CD8-positive, alpha-beta memory T cell (primary cell): ENCODE measurements around the gene TIAM1. TPM values are rescaled to one million over a fixed set of nuclear protein-coding genes. Genes with fewer than 3 reads are reported as not detected.
A peak's percentile ranks its signal among the peaks of the same experiment; 100 is the strongest.

Experiments
- CTCF ChIA-PET: fragments of 350-600 bp; sonication (Branson Sonifier 250); formaldehyde crosslinking; loops from one replicate; lab custom pipeline; 2021; ENCODE audit warnings: antibody characterized with exemption; lab: Charles Lee
- POLR2A ChIA-PET: fragments of 350-600 bp; sonication (Branson Sonifier 250); formaldehyde crosslinking; loops from one replicate; lab custom pipeline; 2021; ENCODE audit warnings: antibody characterized with exemption; lab: Charles Lee
- DNase-seq, 5 donors: peaks; one replicate each; pipeline versions ENCODE4 v3.0.0 to v3.0.0-alpha.2; 2020 to 2022; ENCODE audit warnings: mixed read lengths in 1 of 5
- H3K27ac ChIP-seq: one replicate; pipeline ENCODE4 v1.7.0; 2013; ENCODE audit warnings: low read depth, mild to moderate bottlenecking, low read length, moderate library complexity
- H3K27me3 ChIP-seq: 2 replicates; pipeline ENCODE4 v1.7.0; 2013; ENCODE audit warnings: low read length, mild to moderate bottlenecking; ENCODE audit not compliant: insufficient read depth, poor library complexity, severe bottlenecking
- H3K36me3 ChIP-seq: 2 replicates; pipeline ENCODE4 v1.7.0; 2013; ENCODE audit warnings: mild to moderate bottlenecking, low read length, moderate library complexity; ENCODE audit not compliant: insufficient read depth
- H3K4me1 ChIP-seq: 2 replicates; pipeline ENCODE4 v1.7.0; 2013; ENCODE audit warnings: mild to moderate bottlenecking, low read length, moderate library complexity; ENCODE audit not compliant: insufficient read depth
- H3K4me3 ChIP-seq: 2 replicates; pipeline ENCODE4 v1.7.0; 2013; ENCODE audit warnings: mild to moderate bottlenecking, low read length
- H3K9me3 ChIP-seq: 2 replicates; pipeline ENCODE4 v1.7.0; 2013; ENCODE audit warnings: mild to moderate bottlenecking, low read length
- H3K27ac Mint-ChIP-seq, 8 donors: one replicate each; pipeline ENCODE4 v1.8.0; 2020 to 2021; ENCODE audit warnings: mixed read lengths in 8 of 8, mild to moderate bottlenecking in 6 of 8, inconsistent platforms in 3 of 8, moderate library complexity in 3 of 8
- H3K27me3 Mint-ChIP-seq, 2 donors: one replicate each; pipeline ENCODE4 v1.8.0; 2020 to 2021; ENCODE audit warnings: mixed read lengths in 2 of 2, mild to moderate bottlenecking in 1 of 2, moderate library complexity in 1 of 2
- H3K36me3 Mint-ChIP-seq, 3 donors: one replicate each; pipeline ENCODE4 v1.8.0; 2020 to 2021; ENCODE audit warnings: mixed read lengths in 3 of 3, inconsistent platforms in 1 of 3, mild to moderate bottlenecking in 1 of 3
- H3K4me1 Mint-ChIP-seq, 3 donors: one replicate each; pipeline ENCODE4 v1.8.0; 2020 to 2021; ENCODE audit warnings: mixed read lengths in 3 of 3, inconsistent platforms in 1 of 3, mild to moderate bottlenecking in 1 of 3
- H3K4me3 Mint-ChIP-seq, 7 donors: one replicate each; pipeline ENCODE4 v1.8.0; 2020 to 2021; ENCODE audit warnings: mixed read lengths in 7 of 7, mild to moderate bottlenecking in 6 of 7, moderate library complexity in 4 of 7, inconsistent platforms in 2 of 7
- H3K9me3 Mint-ChIP-seq, 5 donors: one replicate each; pipeline ENCODE4 v1.8.0; 2020 to 2022; ENCODE audit warnings: mixed read lengths in 5 of 5, mild to moderate bottlenecking in 3 of 5, moderate library complexity in 2 of 5, inconsistent platforms in 1 of 5
- polyA plus RNA-seq: library from polyadenylated mRNA; unstranded; fragments of 300-500 nt; fragmentation: Illumina TruSeq; gene quantifications from one replicate; pipeline ENCODE4 v1.2.3, GENCODE V29; 2021
- total RNA-seq, 2 experiments: library from RNA; stranded (reverse); gene quantifications; one replicate each; pipeline ENCODE4 v1.2.3, GENCODE V29; 2021

The TIAM1 gene
- total and polyA plus RNA-seq, 3 experiments from 2014 or later = 6.3 to 37.4 (median 37.3) TPM

DNA sequence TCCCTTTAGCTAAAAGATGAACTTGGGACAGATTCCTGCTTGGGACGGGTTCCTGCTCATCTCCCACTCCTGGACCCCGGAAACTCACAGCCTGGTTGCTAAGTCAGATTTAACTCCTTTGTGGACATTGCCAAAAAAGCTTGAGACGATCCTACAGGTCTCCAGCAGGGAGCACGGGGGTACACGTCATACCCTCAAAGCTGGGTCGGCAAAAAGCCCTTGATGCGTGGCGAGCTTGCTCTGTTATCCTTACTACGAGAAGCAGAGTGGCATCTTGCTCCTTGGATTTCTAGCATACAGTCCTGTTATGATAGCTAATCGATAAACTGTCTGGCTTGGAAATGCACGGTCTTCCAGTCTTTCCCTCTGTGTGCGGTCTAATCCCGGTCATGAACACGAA, 244.9 kb downstream of the TIAM1 start:
- Mint-ChIP-seq H3K4me3 (peak overlapping the region in 6 of 7 donors; percentile 7 to 64 (median 22)), H3K36me3 (peaks cover 0 to 7% (median 1%) of the 10 kb centered on the region in 3 donors), H3K4me1 (peaks cover 17 to 33% (median 26%) of the 10 kb centered on the region in 3 donors), H3K9me3 (peaks cover 2 to 7% (median 5%) of the 10 kb centered on the region in 5 donors), H3K27ac (peak overlapping the region in 1 of 8 donors; percentile 39), H3K27me3 (peaks cover 14 to 24% of the 10 kb centered on the region in 2 donors)
- Histone ChIP-seq H3K27me3 (no peaks in the 10 kb centered on the region), H3K9me3 (no peaks in the 10 kb centered on the region), H3K4me3 (no peak overlapping the region), H3K36me3 (no peaks in the 10 kb centered on the region), H3K27ac (no peak overlapping the region), H3K4me1 (peaks cover 20% of the 10 kb centered on the region)
- ChIA-PET CTCF (interaction anchor here (0.7 to 5.3 kb wide), 10 partner anchors 9 to 489 kb away, joined by 3 to 47 read pairs (median 4); no protein-coding TSS in a partner anchor), POLR2A (no interaction called here)
- DNase-seq = no peak

DNA sequence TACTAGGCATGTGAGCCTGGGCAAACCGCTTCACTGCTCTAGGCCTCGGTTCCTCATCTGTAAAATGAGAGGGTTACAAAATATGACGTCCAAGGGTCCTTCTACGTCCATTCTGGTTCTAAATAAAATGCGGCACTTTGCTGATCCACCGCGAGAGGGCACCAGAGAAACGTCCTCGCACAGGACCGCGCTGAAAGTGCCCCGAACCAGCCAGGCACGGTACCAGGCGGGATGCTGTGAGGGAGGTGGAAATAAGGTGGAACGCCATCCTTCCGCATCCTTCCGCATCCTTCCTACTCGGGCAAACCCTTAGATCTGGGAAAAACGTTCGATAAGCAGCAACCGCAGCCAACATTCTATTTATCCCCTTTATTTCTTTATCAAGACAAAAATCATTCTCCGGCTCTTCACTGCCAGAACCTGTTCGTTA, 245.5 kb downstream of the TIAM1 start:
- H3K36me3 ChIP-seq = no peaks in the 10 kb centered on the region
- DNase-seq = peak; percentile 34 to 69 (median 60)
- no peaks in the 10 kb centered on the region for H3K9me3 ChIP-seq
- Mint-ChIP-seq H3K4me1 (peaks cover 17 to 28% (median 24%) of the 10 kb centered on the region in 3 donors), H3K9me3 (peaks cover 2 to 7% (median 5%) of the 10 kb centered on the region in 5 donors), H3K27ac (peak overlapping the region in 2 of 8 donors; percentile 21 to 39), H3K4me3 (peak overlapping the region in 4 of 7 donors; percentile 19 to 68 (median 42)), H3K36me3 (peaks cover 0 to 7% (median 1%) of the 10 kb centered on the region in 3 donors), H3K27me3 (peaks cover 15 to 29% of the 10 kb centered on the region in 2 donors)
- H3K4me3 ChIP-seq = no peak overlapping the region
- H3K4me1 ChIP-seq = peaks cover 17% of the 10 kb centered on the region
- ChIA-PET CTCF (interaction anchor here (0.7 to 5.3 kb wide), 10 partner anchors 9 to 506 kb away, joined by 3 to 47 read pairs (median 4); no protein-coding TSS in a partner anchor), POLR2A (no interaction called here)
- H3K27me3 ChIP-seq = no peaks in the 10 kb centered on the region
- H3K27ac ChIP-seq = no peak overlapping the region

DNA sequence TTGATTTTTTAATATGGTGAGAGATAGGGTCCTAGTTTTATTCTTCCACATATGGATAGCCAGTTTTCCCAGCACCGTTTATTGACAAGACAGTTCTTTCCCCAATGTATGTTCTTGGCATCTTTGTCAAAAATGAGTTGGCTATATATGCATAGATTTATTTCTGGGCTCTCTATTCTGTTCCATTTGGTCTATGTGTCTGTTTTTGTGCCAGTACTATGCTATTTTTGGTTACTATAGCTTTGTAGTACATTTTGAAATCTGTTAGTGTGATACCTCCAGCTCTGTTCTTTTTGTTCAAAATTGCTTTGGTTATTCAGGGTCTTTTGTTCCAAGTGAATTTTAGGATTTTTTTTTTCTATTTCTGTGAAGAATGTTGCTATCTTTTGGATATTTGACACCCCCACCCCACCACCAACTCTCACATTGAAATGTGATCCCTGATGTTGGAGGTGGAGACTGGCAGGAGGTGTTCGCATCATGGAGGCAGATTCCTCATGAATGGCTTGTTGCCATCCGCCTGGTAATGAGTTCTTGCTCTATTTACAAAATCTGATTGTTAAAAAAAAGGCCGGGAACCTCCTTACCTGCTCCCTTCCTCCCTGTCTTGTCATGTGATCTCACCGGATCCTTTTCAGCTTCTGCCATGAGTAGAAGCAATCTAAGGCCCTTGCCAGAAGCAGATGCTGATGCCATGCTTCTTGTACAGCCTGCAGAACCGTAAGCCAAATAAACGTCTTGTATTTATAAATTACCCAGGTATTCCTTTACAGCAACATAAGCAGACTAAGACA, 251.0 kb downstream of the TIAM1 start:
- H3K27me3 Mint-ChIP-seq = peaks cover 3 to 27% of the 10 kb centered on the region in 2 donors
- peaks cover 2 to 7% (median 5%) of the 10 kb centered on the region in 5 donors for H3K9me3 Mint-ChIP-seq
- Histone ChIP-seq H3K27me3 (no peaks in the 10 kb centered on the region), H3K27ac (no peak overlapping the region), H3K36me3 (no peaks in the 10 kb centered on the region), H3K4me1 (no peaks in the 10 kb centered on the region), H3K9me3 (no peaks in the 10 kb centered on the region), H3K4me3 (no peak overlapping the region)
- POLR2A ChIA-PET = no interaction called here
- DNase-seq = no peak
- peak overlapping the region in 1 of 8 donors; percentile 60 for H3K27ac Mint-ChIP-seq
- CTCF ChIA-PET = interaction anchor here (0.8 kb wide), 1 partner anchor 260 kb away, joined by 3 read pairs; no protein-coding TSS in a partner anchor
- peaks cover 0 to under 1% (median 0%) of the 10 kb centered on the region in 3 donors for H3K4me1 Mint-ChIP-seq
- H3K4me3 Mint-ChIP-seq = no peak overlapping the region
- peaks cover 0 to 7% (median 1%) of the 10 kb centered on the region in 3 donors for H3K36me3 Mint-ChIP-seq

DNA sequence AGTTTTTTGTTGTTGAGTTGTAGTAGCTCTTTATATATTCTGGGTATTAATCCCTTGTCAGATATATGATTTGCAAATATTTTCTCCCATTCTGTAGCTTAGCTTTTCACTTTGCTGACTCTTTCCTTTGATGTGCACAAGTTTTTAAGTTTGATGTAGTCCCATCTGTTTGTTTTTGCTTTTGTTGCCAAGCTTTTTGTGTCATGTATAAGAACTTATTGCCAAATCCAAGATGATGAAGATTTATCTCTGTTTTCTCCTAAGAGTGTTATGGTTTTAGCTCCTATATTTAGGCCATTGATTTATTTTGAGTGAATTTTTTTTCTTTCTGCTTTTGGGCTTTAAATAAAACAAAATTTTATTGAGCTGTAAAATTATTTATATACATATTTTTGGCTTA, 253.7 kb downstream of the TIAM1 start:
- Mint-ChIP-seq H3K27me3 (peaks cover 5 to 30% of the 10 kb centered on the region in 2 donors), H3K36me3 (peaks cover 0 to 6% (median 0%) of the 10 kb centered on the region in 3 donors), H3K4me3 (no peak overlapping the region), H3K4me1 (peaks cover 2 to 9% (median 7%) of the 10 kb centered on the region in 3 donors), H3K9me3 (peaks cover 2 to 7% (median 5%) of the 10 kb centered on the region in 5 donors), H3K27ac (no peak overlapping the region)
- Histone ChIP-seq H3K27ac (no peak overlapping the region), H3K36me3 (no peaks in the 10 kb centered on the region), H3K4me3 (no peak overlapping the region), H3K4me1 (no peaks in the 10 kb centered on the region), H3K27me3 (no peaks in the 10 kb centered on the region), H3K9me3 (no peaks in the 10 kb centered on the region)
- DNase-seq = no peak
- CTCF ChIA-PET = no interaction called here
- POLR2A ChIA-PET = no interaction called here

DNA sequence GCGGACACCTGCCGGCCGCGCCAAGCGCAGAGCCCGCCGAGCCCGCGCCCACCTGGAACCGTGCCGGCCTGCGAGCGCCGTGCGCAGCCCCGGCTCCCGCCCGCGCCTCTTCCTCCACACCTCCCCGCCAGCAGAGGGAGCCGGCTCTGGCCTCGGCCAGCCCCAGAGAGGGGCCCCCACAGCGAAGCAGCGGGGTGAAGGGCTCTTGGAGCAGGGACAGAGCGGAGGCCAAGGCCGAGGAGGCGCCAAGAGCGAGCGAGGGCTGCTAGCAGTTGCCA, 255.6 kb downstream of the TIAM1 start:
- Mint-ChIP-seq H3K4me3 (no peak overlapping the region), H3K27me3 (peaks cover 2 to 19% of the 10 kb centered on the region in 2 donors), H3K36me3 (no peaks in the 10 kb centered on the region), H3K27ac (no peak overlapping the region), H3K9me3 (peaks cover 0 to 1% (median 0%) of the 10 kb centered on the region in 5 donors), H3K4me1 (peaks cover 2 to 9% (median 7%) of the 10 kb centered on the region in 3 donors)
- H3K9me3 ChIP-seq = no peaks in the 10 kb centered on the region
- H3K36me3 ChIP-seq = no peaks in the 10 kb centered on the region
- no peaks in the 10 kb centered on the region for H3K4me1 ChIP-seq
- POLR2A ChIA-PET = no interaction called here
- H3K27me3 ChIP-seq = no peaks in the 10 kb centered on the region
- CTCF ChIA-PET = interaction anchor here (1.7 kb wide), 1 partner anchor 257 kb away, joined by 7 read pairs; no protein-coding TSS in a partner anchor
- DNase-seq = no peak
- H3K4me3 ChIP-seq = no peak overlapping the region
- H3K27ac ChIP-seq = no peak overlapping the region

DNA sequence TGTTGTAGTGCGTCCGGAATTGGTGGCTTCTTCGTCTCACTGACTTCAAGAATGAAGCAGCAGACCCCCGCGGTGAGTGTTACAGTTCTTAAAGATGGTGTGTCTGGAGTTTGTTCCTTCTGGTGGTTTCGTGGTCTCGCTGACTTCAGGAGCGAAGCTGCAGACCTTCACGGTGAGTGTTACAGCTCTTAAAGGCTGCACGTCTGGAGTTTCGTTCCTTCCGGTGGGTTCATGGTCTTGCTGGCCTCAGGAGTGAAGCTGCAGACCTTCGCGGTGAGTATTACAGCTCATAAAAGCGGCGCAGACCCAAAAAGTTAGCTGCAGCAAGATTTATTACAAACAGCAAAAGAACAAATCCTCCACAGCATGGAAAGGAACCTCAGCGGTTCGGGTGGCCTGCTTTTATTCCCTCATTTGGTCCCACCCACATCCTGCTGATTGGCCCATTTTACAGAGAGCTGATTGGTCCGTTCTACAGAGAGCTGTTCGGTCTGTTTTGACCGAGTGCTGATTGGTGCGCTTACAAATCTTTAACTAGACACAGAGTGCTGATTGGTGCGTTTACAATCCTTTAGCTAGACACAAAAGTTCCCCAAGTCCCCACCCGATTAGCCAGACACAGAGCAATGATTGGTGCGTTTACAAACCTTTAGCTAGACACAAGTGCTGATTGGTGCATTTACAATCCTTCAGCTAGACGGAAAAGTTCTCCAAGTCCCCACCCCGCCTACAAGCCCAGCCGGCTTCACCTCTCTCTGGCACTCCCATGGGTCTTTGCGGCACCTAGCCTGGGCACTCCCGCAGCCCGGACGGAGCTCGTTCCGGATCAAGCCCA, 256.2 kb downstream of the TIAM1 start:
- H3K36me3 Mint-ChIP-seq = no peaks in the 10 kb centered on the region
- CTCF ChIA-PET = interaction anchor here (0.6 to 1.7 kb wide), 4 partner anchors 255 to 1705 kb away, joined by 3 to 7 read pairs (median 5); no protein-coding TSS in a partner anchor
- Histone ChIP-seq H3K4me1 (no peaks in the 10 kb centered on the region), H3K9me3 (no peaks in the 10 kb centered on the region), H3K27me3 (no peaks in the 10 kb centered on the region), H3K4me3 (no peak overlapping the region), H3K27ac (no peak overlapping the region), H3K36me3 (no peaks in the 10 kb centered on the region)
- peaks cover 2 to 19% of the 10 kb centered on the region in 2 donors for H3K27me3 Mint-ChIP-seq
- H3K4me1 Mint-ChIP-seq = peaks cover 2 to 9% (median 7%) of the 10 kb centered on the region in 3 donors
- POLR2A ChIA-PET = no interaction called here
- peak overlapping the region in 1 of 7 donors; percentile 11 for H3K4me3 Mint-ChIP-seq
- peaks cover 0 to 1% (median 0%) of the 10 kb centered on the region in 5 donors for H3K9me3 Mint-ChIP-seq
- no peak for DNase-seq
- H3K27ac Mint-ChIP-seq = no peak overlapping the region

DNA sequence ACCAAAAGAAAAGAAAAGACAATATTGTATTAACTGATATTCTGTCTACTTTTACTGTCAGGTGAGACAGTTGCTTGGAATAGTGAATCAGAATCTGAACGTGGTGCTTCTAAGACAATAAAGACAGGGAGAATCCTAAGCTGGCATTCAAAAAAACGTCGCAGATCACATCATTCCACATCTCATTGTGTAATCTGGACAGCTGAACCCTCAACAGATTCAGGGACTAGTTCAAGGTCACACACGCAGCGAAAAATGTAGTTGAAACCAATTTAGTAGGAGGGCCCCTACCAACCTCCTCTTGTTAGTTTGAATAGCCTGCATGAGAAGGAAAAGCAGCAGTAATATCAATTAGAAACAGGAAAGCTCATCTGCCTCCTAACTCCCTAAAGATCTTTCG, 259.4 kb downstream of the TIAM1 start:
- Histone ChIP-seq H3K27me3 (no peaks in the 10 kb centered on the region), H3K4me3 (no peak overlapping the region), H3K36me3 (no peaks in the 10 kb centered on the region), H3K27ac (no peak overlapping the region), H3K4me1 (no peaks in the 10 kb centered on the region), H3K9me3 (no peaks in the 10 kb centered on the region)
- Mint-ChIP-seq H3K36me3 (no peaks in the 10 kb centered on the region), H3K9me3 (no peaks in the 10 kb centered on the region), H3K27ac (no peak overlapping the region), H3K27me3 (peaks cover 5 to 16% of the 10 kb centered on the region in 2 donors), H3K4me1 (peaks cover 2 to 9% (median 7%) of the 10 kb centered on the region in 3 donors), H3K4me3 (no peak overlapping the region)
- no peak for DNase-seq
- POLR2A ChIA-PET = no interaction called here
- CTCF ChIA-PET = interaction anchor here (1.0 to 1.7 kb wide), 3 partner anchors 12 to 28 kb away, joined by 3 read pairs; no protein-coding TSS in a partner anchor
